Loucy (cell line): ENCODE results near the gene THSD7A.

Experiments used
- EZH2phosphoT487 ChIP-seq: fragments of 200-600 bp; IDR thresholded peaks from 2 replicates; pipeline ENCODE4 v1.6.1; 2018; ENCODE audit warnings: antibody characterized with exemption, mild to moderate bottlenecking, moderate library complexity, borderline replicate concordance
- TF ChIP-seq, protein P1 (sequence below): fragments of 200-600 bp; sonication (generic); conservative IDR thresholded peaks from 2 replicates; pipeline ENCODE4 v1.5.1; 2014; ENCODE audit warnings: mild to moderate bottlenecking, antibody characterized with exemption, low read length

- TF ChIP-seq, protein P1, sequence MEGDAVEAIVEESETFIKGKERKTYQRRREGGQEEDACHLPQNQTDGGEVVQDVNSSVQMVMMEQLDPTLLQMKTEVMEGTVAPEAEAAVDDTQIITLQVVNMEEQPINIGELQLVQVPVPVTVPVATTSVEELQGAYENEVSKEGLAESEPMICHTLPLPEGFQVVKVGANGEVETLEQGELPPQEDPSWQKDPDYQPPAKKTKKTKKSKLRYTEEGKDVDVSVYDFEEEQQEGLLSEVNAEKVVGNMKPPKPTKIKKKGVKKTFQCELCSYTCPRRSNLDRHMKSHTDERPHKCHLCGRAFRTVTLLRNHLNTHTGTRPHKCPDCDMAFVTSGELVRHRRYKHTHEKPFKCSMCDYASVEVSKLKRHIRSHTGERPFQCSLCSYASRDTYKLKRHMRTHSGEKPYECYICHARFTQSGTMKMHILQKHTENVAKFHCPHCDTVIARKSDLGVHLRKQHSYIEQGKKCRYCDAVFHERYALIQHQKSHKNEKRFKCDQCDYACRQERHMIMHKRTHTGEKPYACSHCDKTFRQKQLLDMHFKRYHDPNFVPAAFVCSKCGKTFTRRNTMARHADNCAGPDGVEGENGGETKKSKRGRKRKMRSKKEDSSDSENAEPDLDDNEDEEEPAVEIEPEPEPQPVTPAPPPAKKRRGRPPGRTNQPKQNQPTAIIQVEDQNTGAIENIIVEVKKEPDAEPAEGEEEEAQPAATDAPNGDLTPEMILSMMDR, result no peak
- TF ChIP-seq EZH2phosphoT487, result no peak
These were observed 476.5 kb downstream of the THSD7A start for GRCh38 chr7:11355399-11356005.
